ENCODE results near the gene CD300H.
A peak's percentile ranks its signal among the peaks of the same experiment; 100 is the strongest.
"Not testable (repeated sequence)": the region's sequence is repeated elsewhere in the genome, so short reads cannot be mapped to it uniquely, and the experiment has no call there.

CD300H gene

GRCh38 chr17:74585711-74586110 is 18.4 kb upstream of the CD300H start:
- Histone ChIP-seq H3K36me3 (ENCODE audit: control insufficient read depth, insufficient read depth, low read length) (no peaks in the 10 kb centered on the region), H3K4me3 (ENCODE audit: extremely low read depth, insufficient read depth, low read length, poor library complexity, severe bottlenecking) (no peak overlapping the region), H3K4me1 (ENCODE audit: control insufficient read depth, insufficient read depth, low read length, poor library complexity, severe bottlenecking) (no peaks in the 10 kb centered on the region), H3K9me3 (ENCODE audit: control insufficient read depth, low read length) (peaks cover 5% of the 10 kb centered on the region), H3K27ac (ENCODE audit: low read depth, low read length, severe bottlenecking) (no peak overlapping the region)
- WGBS, 2 experiments (ENCODE audit: insufficient coverage in 2 of 2), result 85 to 94% methylated on average over 3 to 5 of the region's 5 CpGs

DNA sequence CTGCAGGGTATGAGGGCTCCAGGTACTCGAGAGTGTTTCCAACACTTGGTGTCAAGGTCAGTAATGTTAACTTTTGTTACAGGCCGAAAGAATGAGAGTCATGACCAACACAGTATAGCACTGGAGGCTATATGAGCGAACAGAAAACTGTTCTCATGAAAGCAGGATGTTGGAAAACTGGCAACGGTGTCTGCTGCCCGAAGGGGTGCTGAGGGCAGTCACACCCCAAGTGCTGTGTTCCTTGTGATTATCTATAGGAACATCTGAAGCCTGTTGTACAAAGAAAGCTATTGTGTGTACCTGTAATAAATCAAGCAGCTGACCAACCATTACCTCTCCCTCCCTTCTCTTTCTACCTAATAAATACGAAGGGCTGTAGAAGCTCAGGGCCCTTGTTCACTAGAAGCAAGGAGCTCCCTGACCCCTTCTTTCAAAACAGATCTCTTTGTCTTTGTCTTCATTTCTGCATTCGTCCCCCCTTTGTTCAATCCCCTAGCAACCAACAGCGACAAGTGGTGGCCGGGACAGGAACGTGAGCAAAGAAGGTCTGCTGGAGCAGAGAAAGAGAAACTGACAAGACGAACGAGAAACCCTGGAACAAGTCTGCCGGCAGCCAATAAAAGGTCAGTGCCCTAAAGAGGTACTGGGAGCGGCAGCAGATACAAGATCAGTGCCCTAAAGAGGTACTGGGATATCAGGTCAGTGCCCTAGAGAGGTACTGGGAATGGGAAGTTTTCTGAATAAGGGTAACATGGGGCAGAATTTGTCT is 17.2 kb upstream of the CD300H start:
- no peaks in the 10 kb centered on the region for H3K4me1 ChIP-seq (ENCODE audit: control insufficient read depth, insufficient read depth, low read length, poor library complexity, severe bottlenecking)
- no peak overlapping the region for H3K4me3 ChIP-seq (ENCODE audit: extremely low read depth, insufficient read depth, low read length, poor library complexity, severe bottlenecking)
- H3K9me3 ChIP-seq (ENCODE audit: control insufficient read depth, low read length), result peaks cover 5% of the 10 kb centered on the region
- H3K27ac ChIP-seq (ENCODE audit: low read depth, low read length, severe bottlenecking), result no peak overlapping the region
- WGBS, 2 experiments (ENCODE audit: insufficient coverage in 2 of 2), result 77 to 82% methylated on average over 10 to 14 of the region's 14 CpGs
- no peaks in the 10 kb centered on the region for H3K36me3 ChIP-seq (ENCODE audit: control insufficient read depth, insufficient read depth, low read length)

DNA sequence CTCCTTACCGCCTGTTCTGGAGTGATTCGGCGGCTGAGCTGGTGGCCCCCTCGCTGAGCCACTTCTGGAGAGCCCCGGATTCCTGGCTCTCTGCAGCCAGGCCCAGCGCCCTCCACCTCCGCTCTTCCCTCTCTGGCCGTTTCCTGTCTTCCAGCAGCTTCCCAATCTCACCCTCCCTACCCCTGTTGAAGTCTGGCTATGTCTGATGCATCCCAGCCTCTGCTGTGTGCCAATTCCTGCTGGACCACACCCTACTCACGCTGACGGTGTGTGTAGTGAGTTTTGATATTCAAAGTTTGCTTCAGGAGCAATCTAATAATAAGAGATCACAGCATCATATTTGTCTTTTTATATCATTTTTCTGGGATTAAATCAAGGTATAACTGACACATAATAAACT is 15.3 kb upstream of the CD300H start:
- Histone ChIP-seq H3K4me3 (ENCODE audit: extremely low read depth, insufficient read depth, low read length, poor library complexity, severe bottlenecking) (no peak overlapping the region), H3K4me1 (ENCODE audit: control insufficient read depth, insufficient read depth, low read length, poor library complexity, severe bottlenecking) (no peaks in the 10 kb centered on the region), H3K36me3 (ENCODE audit: control insufficient read depth, insufficient read depth, low read length) (no peaks in the 10 kb centered on the region), H3K9me3 (ENCODE audit: control insufficient read depth, low read length) (peaks cover 5% of the 10 kb centered on the region), H3K27ac (ENCODE audit: low read depth, low read length, severe bottlenecking) (no peak overlapping the region)
- WGBS, 2 experiments (ENCODE audit: insufficient coverage in 2 of 2), result 83 to 84% methylated on average over 5 to 8 of the region's 10 CpGs

DNA sequence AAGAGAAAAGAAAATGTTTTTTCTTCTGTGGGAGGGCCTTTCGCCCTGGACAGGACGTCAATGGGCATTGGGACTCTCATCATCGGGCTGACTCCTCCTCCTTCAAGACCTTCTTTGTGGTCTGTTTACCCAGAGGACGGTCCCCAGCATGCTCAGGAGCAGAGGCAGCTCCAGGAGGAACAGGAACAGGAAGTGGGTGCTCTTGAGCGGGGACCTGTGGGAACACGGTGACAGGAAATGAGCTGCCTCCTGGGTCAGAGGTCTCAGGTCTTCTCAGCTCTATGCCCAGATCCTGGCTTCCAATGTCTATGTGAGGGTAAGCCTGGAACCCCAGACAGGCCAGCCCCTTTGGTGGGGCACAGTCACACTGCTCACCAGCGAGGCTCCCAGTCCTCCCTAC is 12.6 kb upstream of the CD300H start:
- 85 to 88% methylated on average over 3 to 6 of the region's 7 CpGs for WGBS, 2 experiments (ENCODE audit: insufficient coverage in 2 of 2)
- Histone ChIP-seq H3K36me3 (ENCODE audit: control insufficient read depth, insufficient read depth, low read length) (no peaks in the 10 kb centered on the region), H3K27ac (ENCODE audit: low read depth, low read length, severe bottlenecking) (no peak overlapping the region), H3K9me3 (ENCODE audit: control insufficient read depth, low read length) (peaks cover 4% of the 10 kb centered on the region), H3K4me1 (ENCODE audit: control insufficient read depth, insufficient read depth, low read length, poor library complexity, severe bottlenecking) (no peaks in the 10 kb centered on the region), H3K4me3 (ENCODE audit: extremely low read depth, insufficient read depth, low read length, poor library complexity, severe bottlenecking) (no peak overlapping the region)

DNA sequence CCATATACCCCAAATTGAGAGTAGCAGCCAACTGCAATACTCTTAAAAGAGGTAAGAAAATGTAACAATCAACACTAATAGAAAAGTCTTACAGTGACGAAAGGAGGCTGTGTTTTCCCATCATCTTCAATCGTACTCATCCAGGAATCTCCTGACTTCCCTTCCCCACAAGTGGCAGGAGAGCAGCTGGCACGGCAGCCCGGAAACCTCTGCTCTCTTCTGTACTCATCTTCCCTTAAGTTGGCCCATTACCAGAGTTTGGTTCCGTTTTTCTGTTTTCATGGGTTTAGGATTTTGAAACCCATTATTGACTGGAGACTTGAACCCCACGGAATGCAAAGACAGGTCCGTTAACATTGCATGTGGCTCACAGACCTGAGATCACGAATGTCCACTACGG is 11.7 kb upstream of the CD300H start:
- H3K36me3 ChIP-seq (ENCODE audit: control insufficient read depth, insufficient read depth, low read length), result no peaks in the 10 kb centered on the region
- no peak overlapping the region for H3K4me3 ChIP-seq (ENCODE audit: extremely low read depth, insufficient read depth, low read length, poor library complexity, severe bottlenecking)
- 85 to 93% methylated on average over 6 to 9 of the region's 9 CpGs for WGBS, 2 experiments (ENCODE audit: insufficient coverage in 2 of 2)
- no peaks in the 10 kb centered on the region for H3K9me3 ChIP-seq (ENCODE audit: control insufficient read depth, low read length)
- no peaks in the 10 kb centered on the region for H3K4me1 ChIP-seq (ENCODE audit: control insufficient read depth, insufficient read depth, low read length, poor library complexity, severe bottlenecking)
- no peak overlapping the region for H3K27ac ChIP-seq (ENCODE audit: low read depth, low read length, severe bottlenecking)

DNA sequence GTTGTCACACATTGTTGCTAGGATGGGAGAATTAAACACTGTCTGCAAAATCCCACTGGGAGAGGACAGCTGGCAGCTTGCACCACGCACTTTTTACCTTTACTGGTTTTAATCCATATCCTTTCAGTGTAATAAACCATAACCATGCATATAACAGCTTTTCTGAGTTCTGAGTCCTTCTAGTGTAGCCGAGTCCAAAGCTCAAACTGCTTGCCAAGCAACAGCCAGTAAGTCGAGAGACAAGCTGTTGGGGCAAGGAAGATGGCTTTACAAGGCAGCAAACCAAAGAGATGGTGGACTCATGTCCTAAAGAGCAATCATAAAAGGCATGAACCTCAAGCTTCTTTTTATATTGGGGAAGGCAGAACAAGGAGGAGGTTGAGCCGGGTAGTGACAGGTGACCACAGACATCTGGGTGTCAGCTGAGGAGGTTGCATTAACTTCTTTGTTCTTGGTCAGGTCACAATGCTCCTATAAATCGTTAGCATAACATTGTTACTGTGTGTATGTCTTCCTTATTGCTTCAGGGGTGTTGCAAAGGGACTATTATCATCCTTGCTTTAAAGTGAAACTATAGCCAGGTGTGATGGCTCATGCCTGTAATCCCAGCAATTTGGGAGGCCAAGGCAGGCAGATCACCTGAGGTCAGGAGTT is 7.3 kb upstream of the CD300H start:
- no peak overlapping the region for H3K27ac ChIP-seq (ENCODE audit: low read depth, low read length, severe bottlenecking)
- no peaks in the 10 kb centered on the region for H3K36me3 ChIP-seq (ENCODE audit: control insufficient read depth, insufficient read depth, low read length)
- 79 to 84% methylated on average over 3 to 5 of the region's 5 CpGs for WGBS, 2 experiments (ENCODE audit: insufficient coverage in 2 of 2)
- no peaks in the 10 kb centered on the region for H3K4me1 ChIP-seq (ENCODE audit: control insufficient read depth, insufficient read depth, low read length, poor library complexity, severe bottlenecking)
- no peaks in the 10 kb centered on the region for H3K9me3 ChIP-seq (ENCODE audit: control insufficient read depth, low read length)
- no peak overlapping the region for H3K4me3 ChIP-seq (ENCODE audit: extremely low read depth, insufficient read depth, low read length, poor library complexity, severe bottlenecking)

DNA sequence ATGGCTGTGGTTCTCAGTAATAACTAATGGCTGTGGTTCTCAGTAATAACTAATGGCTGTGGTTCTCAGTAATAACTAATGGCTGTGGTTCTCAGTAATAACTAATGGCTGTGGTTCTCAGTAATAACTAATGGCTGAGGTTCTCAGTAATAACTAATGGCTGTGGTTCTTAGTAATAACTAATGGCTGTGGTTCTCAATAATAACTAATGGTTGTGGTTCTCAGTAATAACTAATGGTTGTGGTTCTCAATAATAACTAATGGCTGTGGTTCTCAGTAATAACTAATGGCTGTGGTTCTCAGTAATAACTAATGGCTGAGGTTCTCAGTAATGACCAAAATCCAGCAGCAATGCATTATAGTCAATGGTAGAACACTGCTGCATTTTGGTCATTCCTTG is 6.3 kb upstream of the CD300H start:
- not testable (repeated sequence) for H3K9me3 ChIP-seq (ENCODE audit: control insufficient read depth, low read length); H3K36me3 ChIP-seq (ENCODE audit: control insufficient read depth, insufficient read depth, low read length); H3K4me1 ChIP-seq (ENCODE audit: control insufficient read depth, insufficient read depth, low read length, poor library complexity, severe bottlenecking); H3K27ac ChIP-seq (ENCODE audit: low read depth, low read length, severe bottlenecking); H3K4me3 ChIP-seq (ENCODE audit: extremely low read depth, insufficient read depth, low read length, poor library complexity, severe bottlenecking)

DNA sequence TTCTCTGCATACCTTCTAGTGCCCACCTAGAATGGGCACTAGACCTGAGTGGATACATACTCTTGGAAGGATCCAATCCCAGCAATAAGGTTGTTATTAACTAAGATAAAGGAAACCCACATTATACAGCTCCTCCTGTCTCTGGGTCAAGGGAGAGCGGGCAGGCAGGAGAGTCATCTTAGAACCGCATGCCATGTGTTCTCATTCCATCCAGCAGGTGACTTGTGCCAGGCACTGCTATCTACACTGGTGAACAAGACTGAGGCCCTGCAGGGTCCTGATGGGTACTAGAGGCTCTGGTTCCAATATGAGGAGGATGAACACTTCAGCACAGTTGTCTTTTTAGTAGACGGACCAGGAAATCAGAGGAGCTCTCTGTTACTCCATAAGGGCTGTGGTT is 5.9 kb upstream of the CD300H start:
- Histone ChIP-seq H3K9me3 (ENCODE audit: control insufficient read depth, low read length) (no peaks in the 10 kb centered on the region), H3K36me3 (ENCODE audit: control insufficient read depth, insufficient read depth, low read length) (no peaks in the 10 kb centered on the region), H3K4me3 (ENCODE audit: extremely low read depth, insufficient read depth, low read length, poor library complexity, severe bottlenecking) (no peak overlapping the region), H3K4me1 (ENCODE audit: control insufficient read depth, insufficient read depth, low read length, poor library complexity, severe bottlenecking) (peaks cover 5% of the 10 kb centered on the region), H3K27ac (ENCODE audit: low read depth, low read length, severe bottlenecking) (no peak overlapping the region)
- 84% methylated on average over 3 of the region's 3 CpGs; no CpG with 5 or more reads in 1 of the 2 experiments for WGBS, 2 experiments (ENCODE audit: insufficient coverage in 2 of 2)

- no peak overlapping the region for H3K4me3 ChIP-seq (ENCODE audit: extremely low read depth, insufficient read depth, low read length, poor library complexity, severe bottlenecking)
- H3K9me3 ChIP-seq (ENCODE audit: control insufficient read depth, low read length), result no peaks in the 10 kb centered on the region
- H3K36me3 ChIP-seq (ENCODE audit: control insufficient read depth, insufficient read depth, low read length), result no peaks in the 10 kb centered on the region
- 93 to 96% methylated on average over 3 of the region's 4 CpGs for WGBS, 2 experiments (ENCODE audit: insufficient coverage in 2 of 2)
- no peak overlapping the region for H3K27ac ChIP-seq (ENCODE audit: low read depth, low read length, severe bottlenecking)
- peaks cover 5% of the 10 kb centered on the region for H3K4me1 ChIP-seq (ENCODE audit: control insufficient read depth, insufficient read depth, low read length, poor library complexity, severe bottlenecking)
Observed at GRCh38 chr17:74571621-74572270, 4.4 kb upstream of the CD300H start.

- whole genome bisulfite sequencing, 2 experiments (ENCODE audit: insufficient coverage in 2 of 2), result 81 to 83% methylated on average over 29 to 32 of the region's 32 CpGs
- H3K4me3 ChIP-seq (ENCODE audit: extremely low read depth, insufficient read depth, low read length, poor library complexity, severe bottlenecking), result no peak overlapping the region
- H3K9me3 ChIP-seq (ENCODE audit: control insufficient read depth, low read length), result no peaks in the 10 kb centered on the region
- H3K27ac ChIP-seq (ENCODE audit: low read depth, low read length, severe bottlenecking), result peak overlapping the region; percentile 37
- H3K4me1 ChIP-seq (ENCODE audit: control insufficient read depth, insufficient read depth, low read length, poor library complexity, severe bottlenecking), result peaks cover 5% of the 10 kb centered on the region
- no peaks in the 10 kb centered on the region for H3K36me3 ChIP-seq (ENCODE audit: control insufficient read depth, insufficient read depth, low read length)
Observed at GRCh38 chr17:74569020-74570003, 2.0 kb upstream of the CD300H start.
